ENCODE results near the gene KDM3B.
"Not testable (repeated sequence)": the region's sequence is repeated elsewhere in the genome, so short reads cannot be mapped to it uniquely, and the experiment has no call there.

KDM3B gene

DNA sequence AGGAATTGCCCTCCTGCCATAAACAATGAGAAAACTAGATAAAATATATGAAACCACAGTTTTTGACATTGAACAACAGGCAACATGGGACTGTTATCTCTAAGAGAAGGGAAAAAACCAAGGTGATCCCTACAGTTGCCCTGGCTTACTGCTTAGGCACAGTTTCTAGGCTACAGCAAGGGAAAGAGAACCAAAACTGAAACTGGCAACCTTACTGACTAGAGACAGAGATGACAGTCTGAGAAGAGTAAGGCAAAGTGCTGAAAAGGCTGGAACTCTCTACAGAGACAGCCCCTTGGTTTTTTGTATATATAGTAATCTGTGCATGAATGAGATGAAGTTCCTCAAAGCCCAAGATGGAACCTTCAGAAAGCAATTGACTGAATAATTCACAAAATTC is 50.2 kb downstream of the KDM3B start:
- Histone ChIP-seq H3K9me2 (replicated peaks; ENCODE audit: low read depth, low read length) (no peaks in the 10 kb centered on the region), H2AFZ (ENCODE audit: low read length) (no peak overlapping the region), H3K4me2 (ENCODE audit: low read depth, low read length, poor library complexity, severe bottlenecking) (no peak overlapping the region), H3K4me1 (ENCODE audit: insufficient read depth, low read length, poor library complexity, severe bottlenecking) (no peaks in the 10 kb centered on the region), H4K20me1 (ENCODE audit: insufficient read depth, low read length, poor library complexity, severe bottlenecking) (no peaks in the 10 kb centered on the region), H3K9ac (ENCODE audit: low read depth, low read length, poor library complexity, severe bottlenecking) (no peak overlapping the region), H3K27me3 (ENCODE audit: insufficient read depth, low read length, poor library complexity, severe bottlenecking) (no peaks in the 10 kb centered on the region), H3K9me3 (ENCODE audit: insufficient read depth, low read depth, low read length) (no peaks in the 10 kb centered on the region), H3F3A (ENCODE audit: low read depth) (no peaks in the 10 kb centered on the region), H3K4me3 (ENCODE audit: low read length, poor library complexity, severe bottlenecking) (no peak overlapping the region), H3K36me3 (ENCODE audit: insufficient read depth, low read length) (peaks cover 70% of the 10 kb centered on the region; the same call in 1 of the 2 replicates), H3K79me2 (ENCODE audit: insufficient read depth, low read length) (no peaks in the 10 kb centered on the region)
- no peak for TF ChIP-seq EZH2phosphoT487 (IDR thresholded peaks at IDR 0.05; ENCODE audit: borderline replicate concordance)
- TF ChIP-seq, protein P1, sequence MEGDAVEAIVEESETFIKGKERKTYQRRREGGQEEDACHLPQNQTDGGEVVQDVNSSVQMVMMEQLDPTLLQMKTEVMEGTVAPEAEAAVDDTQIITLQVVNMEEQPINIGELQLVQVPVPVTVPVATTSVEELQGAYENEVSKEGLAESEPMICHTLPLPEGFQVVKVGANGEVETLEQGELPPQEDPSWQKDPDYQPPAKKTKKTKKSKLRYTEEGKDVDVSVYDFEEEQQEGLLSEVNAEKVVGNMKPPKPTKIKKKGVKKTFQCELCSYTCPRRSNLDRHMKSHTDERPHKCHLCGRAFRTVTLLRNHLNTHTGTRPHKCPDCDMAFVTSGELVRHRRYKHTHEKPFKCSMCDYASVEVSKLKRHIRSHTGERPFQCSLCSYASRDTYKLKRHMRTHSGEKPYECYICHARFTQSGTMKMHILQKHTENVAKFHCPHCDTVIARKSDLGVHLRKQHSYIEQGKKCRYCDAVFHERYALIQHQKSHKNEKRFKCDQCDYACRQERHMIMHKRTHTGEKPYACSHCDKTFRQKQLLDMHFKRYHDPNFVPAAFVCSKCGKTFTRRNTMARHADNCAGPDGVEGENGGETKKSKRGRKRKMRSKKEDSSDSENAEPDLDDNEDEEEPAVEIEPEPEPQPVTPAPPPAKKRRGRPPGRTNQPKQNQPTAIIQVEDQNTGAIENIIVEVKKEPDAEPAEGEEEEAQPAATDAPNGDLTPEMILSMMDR (conservative IDR thresholded peaks at IDR 0.05; ENCODE audit: low read length), result no peak

DNA sequence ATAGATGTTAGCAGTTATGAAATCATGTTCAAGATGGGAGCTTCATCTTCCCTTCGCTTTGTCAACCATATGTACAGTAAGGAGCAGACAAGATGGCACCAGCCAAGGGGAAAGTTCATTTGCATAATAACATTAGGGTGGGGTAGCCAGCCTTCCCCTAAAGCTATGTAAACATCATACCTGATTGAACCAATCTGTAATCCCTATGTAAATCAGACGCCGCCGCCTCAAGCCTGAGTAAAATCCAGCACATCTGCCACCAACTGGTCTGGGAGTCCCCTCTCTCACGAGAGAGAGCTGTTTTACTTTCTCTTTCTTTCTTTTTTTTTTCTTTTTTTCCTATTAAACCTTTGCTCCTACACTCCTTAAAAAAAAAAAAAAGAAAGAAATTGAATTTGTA is 55.5 kb downstream of the KDM3B start:
- Histone ChIP-seq H2AFZ (ENCODE audit: low read length) (no peak overlapping the region), H4K20me1 (ENCODE audit: insufficient read depth, low read length, poor library complexity, severe bottlenecking) (no peaks in the 10 kb centered on the region), H3K79me2 (ENCODE audit: insufficient read depth, low read length) (no peaks in the 10 kb centered on the region), H3K9me2 (replicated peaks; ENCODE audit: low read depth, low read length) (no peaks in the 10 kb centered on the region), H3F3A (ENCODE audit: low read depth) (no peaks in the 10 kb centered on the region), H3K4me1 (ENCODE audit: insufficient read depth, low read length, poor library complexity, severe bottlenecking) (no peaks in the 10 kb centered on the region), H3K9ac (ENCODE audit: low read depth, low read length, poor library complexity, severe bottlenecking) (no peak overlapping the region), H3K9me3 (ENCODE audit: insufficient read depth, low read depth, low read length) (no peaks in the 10 kb centered on the region), H3K4me2 (ENCODE audit: low read depth, low read length, poor library complexity, severe bottlenecking) (no peak overlapping the region), H3K27me3 (ENCODE audit: insufficient read depth, low read length, poor library complexity, severe bottlenecking) (no peaks in the 10 kb centered on the region), H3K4me3 (ENCODE audit: low read length, poor library complexity, severe bottlenecking) (no peak overlapping the region), H3K36me3 (ENCODE audit: insufficient read depth, low read length) (peaks cover 59% of the 10 kb centered on the region; the same call in 1 of the 2 replicates)
- TF ChIP-seq, protein P1 (conservative IDR thresholded peaks at IDR 0.05; ENCODE audit: low read length), result no peak
- TF ChIP-seq EZH2phosphoT487 (IDR thresholded peaks at IDR 0.05; ENCODE audit: borderline replicate concordance), result no peak

DNA sequence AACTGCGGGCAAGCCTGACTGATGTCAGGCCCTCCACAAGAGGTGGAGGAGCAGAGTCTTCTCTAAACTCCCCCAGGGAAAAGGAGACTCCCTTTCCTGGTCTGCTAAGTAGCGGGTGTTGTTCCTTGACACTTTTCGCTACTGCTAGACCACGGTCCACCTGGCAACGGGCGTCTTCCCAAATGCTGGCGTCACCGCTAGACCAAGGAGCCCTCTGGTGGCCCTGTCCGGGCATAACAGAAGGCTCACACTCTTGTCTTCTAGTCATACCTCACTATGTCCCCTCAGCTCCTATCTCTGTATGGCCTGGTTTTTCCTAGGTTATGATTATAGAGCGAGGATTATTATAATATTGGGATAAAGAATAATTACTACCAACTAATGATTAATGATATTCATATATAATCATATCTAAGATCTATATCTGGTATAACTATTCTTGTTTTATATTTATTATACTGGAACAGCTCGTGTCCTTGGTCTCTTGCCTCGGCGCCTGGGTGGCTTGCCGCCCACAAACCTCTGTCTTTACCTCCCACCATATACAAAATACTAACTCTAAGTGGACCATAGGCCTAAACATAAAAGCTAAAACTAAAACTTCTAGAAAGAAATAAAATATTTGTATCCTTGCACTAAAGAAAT is 58.6 kb downstream of the KDM3B start:
- not testable (repeated sequence) for H3K79me2 ChIP-seq (ENCODE audit: insufficient read depth, low read length); H3K9ac ChIP-seq (ENCODE audit: low read depth, low read length, poor library complexity, severe bottlenecking); H4K20me1 ChIP-seq (ENCODE audit: insufficient read depth, low read length, poor library complexity, severe bottlenecking); H3K4me3 ChIP-seq (ENCODE audit: low read length, poor library complexity, severe bottlenecking); H3K4me2 ChIP-seq (ENCODE audit: low read depth, low read length, poor library complexity, severe bottlenecking); H3F3A ChIP-seq (ENCODE audit: low read depth); H2AFZ ChIP-seq (ENCODE audit: low read length); H3K27me3 ChIP-seq (ENCODE audit: insufficient read depth, low read length, poor library complexity, severe bottlenecking); H3K9me2 ChIP-seq (replicated peaks; ENCODE audit: low read depth, low read length); H3K4me1 ChIP-seq (ENCODE audit: insufficient read depth, low read length, poor library complexity, severe bottlenecking); H3K9me3 ChIP-seq (ENCODE audit: insufficient read depth, low read depth, low read length)
- peaks cover 58% of the 10 kb centered on the region; the same call in 1 of the 2 replicates for H3K36me3 ChIP-seq (ENCODE audit: insufficient read depth, low read length)
- TF ChIP-seq, protein P1 (conservative IDR thresholded peaks at IDR 0.05; ENCODE audit: low read length), result peak; percentile 26; the same call in 1 of the 2 replicates
